H9 (cell line): ENCODE measurements around the gene NGF. TPM values are rescaled to one million over a fixed set of nuclear protein-coding genes. Genes with fewer than 3 reads are reported as not detected.

ENCODE experiments used
- DNase-seq: peaks from one replicate; pipeline ENCODE4 v3.0.0-alpha.2; 2017
- H2AFZ ChIP-seq: one replicate; pipeline ENCODE4 v1.6.1; 2013; ENCODE audit warnings: mild to moderate bottlenecking, low read length, control low read depth, moderate library complexity
- H2AK5ac ChIP-seq: 2 replicates; pipeline ENCODE4 v1.6.1; 2013; ENCODE audit warnings: low read length, control low read depth, mixed read lengths; ENCODE audit not compliant: insufficient read length
- H2BK120ac ChIP-seq: one replicate; pipeline ENCODE4 v1.6.1; 2013; ENCODE audit warnings: low read depth, mild to moderate bottlenecking, low read length, control low read depth, inconsistent platforms; ENCODE audit not compliant: poor library complexity, severe bottlenecking
- H2BK12ac ChIP-seq: 2 replicates; pipeline ENCODE4 v1.6.1; 2013; ENCODE audit warnings: low read length, control low read depth, mixed read lengths, low read depth; ENCODE audit not compliant: insufficient read length
- H2BK15ac ChIP-seq: 2 replicates; pipeline ENCODE4 v1.6.1; 2013; ENCODE audit warnings: low read depth, low read length, control low read depth
- H2BK20ac ChIP-seq: one replicate; pipeline ENCODE4 v1.6.1; 2013; ENCODE audit warnings: low read depth, mild to moderate bottlenecking, low read length, control low read depth, inconsistent platforms; ENCODE audit not compliant: poor library complexity, severe bottlenecking
- H2BK5ac ChIP-seq: 2 replicates; pipeline ENCODE4 v1.6.1; 2013; ENCODE audit warnings: low read length, control low read depth, mixed read lengths; ENCODE audit not compliant: insufficient read length
- H3K14ac ChIP-seq: 2 replicates; pipeline ENCODE4 v1.6.1; 2013; ENCODE audit warnings: low read length, control low read depth; ENCODE audit not compliant: insufficient read depth
- H3K18ac ChIP-seq: 2 replicates; pipeline ENCODE4 v1.6.1; 2013; ENCODE audit warnings: low read depth, mild to moderate bottlenecking, mixed read lengths, low read length, control low read depth; ENCODE audit not compliant: insufficient read length
- H3K23ac ChIP-seq: 2 replicates; pipeline ENCODE4 v1.6.1; 2013; ENCODE audit warnings: low read length, control low read depth, mixed read lengths, low read depth; ENCODE audit not compliant: insufficient read length
- H3K23me2 ChIP-seq: 2 replicates; pipeline ENCODE4 v1.6.1; 2013; ENCODE audit warnings: low read depth, mild to moderate bottlenecking, mixed read lengths, low read length, control low read depth; ENCODE audit not compliant: insufficient read length, poor library complexity, severe bottlenecking
- H3K27ac ChIP-seq: 2 replicates; pipeline ENCODE4 v1.5.1; 2013; ENCODE audit warnings: low read length, control low read depth, mixed read lengths, low read depth; ENCODE audit not compliant: insufficient read length
- H3K27me3 ChIP-seq: 2 replicates; pipeline ENCODE4 v1.6.1; 2013; ENCODE audit warnings: low read length, control low read depth, inconsistent platforms; ENCODE audit not compliant: insufficient read depth
- H3K4ac ChIP-seq: 2 replicates; pipeline ENCODE4 v1.6.1; 2013; ENCODE audit warnings: low read depth, mild to moderate bottlenecking, control low read depth, inconsistent platforms, low read length, moderate library complexity
- H3K4me1 ChIP-seq: 2 replicates; pipeline ENCODE4 v1.6.1; 2013; ENCODE audit warnings: low read length, control low read depth, inconsistent platforms; ENCODE audit not compliant: insufficient read depth
- H3K4me2 ChIP-seq: 2 replicates; pipeline ENCODE4 v1.6.1; 2013; ENCODE audit warnings: low read length, control low read depth, mixed read lengths; ENCODE audit not compliant: insufficient read length, insufficient read depth
- H3K56ac ChIP-seq: 2 replicates; pipeline ENCODE4 v1.6.1; 2013; ENCODE audit warnings: low read depth, mild to moderate bottlenecking, mixed read lengths, low read length, control low read depth; ENCODE audit not compliant: insufficient read length
- H3K79me1 ChIP-seq: 2 replicates; pipeline ENCODE4 v1.6.1; 2013; ENCODE audit warnings: low read depth, mild to moderate bottlenecking, moderate library complexity, low read length, control low read depth, inconsistent platforms; ENCODE audit not compliant: insufficient read depth, poor library complexity, severe bottlenecking
- H3K79me2 ChIP-seq: 2 replicates; pipeline ENCODE4 v1.6.1; 2013; ENCODE audit warnings: low read length, control low read depth, inconsistent platforms; ENCODE audit not compliant: insufficient read depth
- H3K9ac ChIP-seq: 2 replicates; pipeline ENCODE4 v1.6.1; 2013; ENCODE audit warnings: low read length, control low read depth, mixed read lengths; ENCODE audit not compliant: insufficient read length; ENCODE audit errors: extremely low read depth
- H3K9me3 ChIP-seq: one replicate; pipeline ENCODE4 v1.6.1; 2013; ENCODE audit warnings: low read depth, low read length, inconsistent platforms; ENCODE audit not compliant: control insufficient read depth
- H3T11ph ChIP-seq: one replicate; pipeline ENCODE4 v1.6.1; 2013; ENCODE audit warnings: mild to moderate bottlenecking, low read length, control low read depth, inconsistent platforms
- H4K20me1 ChIP-seq: one replicate; pipeline ENCODE4 v1.6.1; 2013; ENCODE audit not compliant: control insufficient read depth, insufficient read length, insufficient read depth
- H4K5ac ChIP-seq: 2 replicates; pipeline ENCODE4 v1.6.1; 2013; ENCODE audit warnings: low read depth, mild to moderate bottlenecking, mixed read lengths, low read length, control low read depth; ENCODE audit not compliant: insufficient read length
- H4K8ac ChIP-seq: replicated peaks from 2 replicates; pipeline ENCODE4 v1.6.1; 2013; ENCODE audit warnings: low read length, control low read depth, mixed read lengths, low read depth; ENCODE audit not compliant: insufficient read length
- H4K91ac ChIP-seq: 2 replicates; pipeline ENCODE4 v1.6.1; 2013; ENCODE audit warnings: low read depth, mild to moderate bottlenecking, moderate library complexity, mixed read lengths, low read length, control low read depth; ENCODE audit not compliant: insufficient read length
- H3K27ac Mint-ChIP-seq, 3 experiments: 2 replicates in 2 of 3; 3 replicates in 1 of 3; pipeline ENCODE4 v1.8.0; 2020 to 2021; ENCODE audit warnings: mixed read lengths in 3 of 3, mild to moderate bottlenecking in 1 of 3, moderate library complexity in 1 of 3
- H3K27me3 Mint-ChIP-seq: 2 replicates; pipeline ENCODE4 v1.8.0; 2021; ENCODE audit warnings: low read depth, mild to moderate bottlenecking, moderate library complexity, mixed read lengths
- H3K36me3 Mint-ChIP-seq, 3 experiments: 2 replicates in 2 of 3; 3 replicates in 1 of 3; pipeline ENCODE4 v1.8.0; 2020 to 2021; ENCODE audit warnings: low read depth in 3 of 3, mixed read lengths in 3 of 3; ENCODE audit not compliant: insufficient read depth in 1 of 3
- H3K4me1 Mint-ChIP-seq, 2 experiments: 2 replicates each; pipeline ENCODE4 v1.8.0; 2020; ENCODE audit warnings: mixed read lengths in 2 of 2
- H3K4me3 Mint-ChIP-seq, 2 experiments: 2 replicates in 1 of 2; 3 replicates in 1 of 2; pipeline ENCODE4 v1.8.0; 2020 to 2021; ENCODE audit warnings: mild to moderate bottlenecking in 2 of 2, mixed read lengths in 2 of 2, moderate library complexity in 1 of 2
- H3K9me3 Mint-ChIP-seq, 2 experiments: 2 replicates in 1 of 2; 3 replicates in 1 of 2; pipeline ENCODE4 v1.8.0; 2020; ENCODE audit warnings: mild to moderate bottlenecking in 2 of 2, mixed read lengths in 2 of 2, moderate library complexity in 1 of 2
- CTCF ChIP-seq: fragments of 200-600 bp; sonication (generic); conservative IDR thresholded peaks from 3 replicates; pipeline ENCODE4 v1.8.0; 2021; ENCODE audit warnings: antibody characterized with exemption, mild to moderate bottlenecking
- WGBS: extraction: QIAGEN DNeasy Blood & Tissue Kit; methylation state at CpG from one replicate; pipeline ENCODE4 v1.1.7; 2013; ENCODE audit warnings: missing lambda C conversion rate, low lambda C conversion rate, mixed read lengths; ENCODE audit not compliant: insufficient read length; ENCODE audit errors: extremely low coverage; 5-methylcytosine and 5-hydroxymethylcytosine counted together
- total RNA-seq: library from RNA; stranded (reverse); gene quantifications from 2 replicates; pipeline ENCODE4 v1.2.1, GENCODE V29; 2021

NGF gene
- total RNA-seq, 1 experiment from 2014 or later: 0.22 TPM

- Histone ChIP-seq H2BK12ac (no peak overlapping the region), H2BK120ac (no peak overlapping the region), H3K4me1 (no peaks in the 10 kb centered on the region), H3T11ph (no peak overlapping the region), H4K91ac (no peak overlapping the region), H4K8ac (no peak overlapping the region), H3K23me2 (no peaks in the 10 kb centered on the region), H4K20me1 (no peaks in the 10 kb centered on the region), H3K79me1 (no peaks in the 10 kb centered on the region), H2BK20ac (no peak overlapping the region), H3K9me3 (no peaks in the 10 kb centered on the region), H2AFZ (no peak overlapping the region), H4K5ac (no peak overlapping the region), H3K23ac (no peak overlapping the region), H2AK5ac (no peak overlapping the region), H3K56ac (no peak overlapping the region), H3K14ac (no peak overlapping the region), H3K79me2 (no peaks in the 10 kb centered on the region), H3K18ac (no peak overlapping the region), H3K27me3 (no peaks in the 10 kb centered on the region), H3K9ac (no peak overlapping the region), H3K4ac (no peak overlapping the region), H2BK5ac (no peak overlapping the region), H3K27ac (no peak overlapping the region), H3K4me2 (no peak overlapping the region), H2BK15ac (no peak overlapping the region)
- peaks cover 0 to 3% of the 10 kb centered on the region in 2 experiments; a peak in 1 of 5 replicates for H3K9me3 Mint-ChIP-seq
- no peaks in the 10 kb centered on the region for H3K27me3 Mint-ChIP-seq
- no peaks in the 10 kb centered on the region for H3K36me3 Mint-ChIP-seq
- WGBS: no CpG with 5 or more reads among the region's 5 CpGs
- no peak for TF ChIP-seq CTCF
- no peak overlapping the region for H3K4me3 Mint-ChIP-seq
- no peak overlapping the region for H3K27ac Mint-ChIP-seq
- no peak for DNase-seq
- peaks cover 3 to 8% of the 10 kb centered on the region in 2 experiments; a peak in 2 of 4 replicates for H3K4me1 Mint-ChIP-seq
These were observed 100.5 kb downstream of the NGF start for GRCh38 chr1:115237507-115237906.
